ENCODE results near the gene GBP1.
"Not testable (repeated sequence)": the region's sequence is repeated elsewhere in the genome, so short reads cannot be mapped to it uniquely, and the experiment has no call there.

GBP1 gene

GRCh38 chr1:89025928-89026327 lies 39.1 kb downstream of the GBP1 start:
- Histone ChIP-seq H3K36me3 (ENCODE audit: low read depth) (peaks cover 3% of the 10 kb centered on the region; the same call in 1 of the 2 replicates), H3K4me3 (ENCODE audit: severe bottlenecking) (no peak overlapping the region), H3K4me1 (ENCODE audit: insufficient read depth, poor library complexity, severe bottlenecking) (peaks cover 13% of the 10 kb centered on the region), H3K27ac (ENCODE audit: poor library complexity, severe bottlenecking) (no peak overlapping the region), H3K27me3 (ENCODE audit: insufficient read depth, poor library complexity, severe bottlenecking) (no peaks in the 10 kb centered on the region), H3K9me3 (ENCODE audit: severe bottlenecking) (no peaks in the 10 kb centered on the region)
- TF ChIP-seq, protein P1, sequence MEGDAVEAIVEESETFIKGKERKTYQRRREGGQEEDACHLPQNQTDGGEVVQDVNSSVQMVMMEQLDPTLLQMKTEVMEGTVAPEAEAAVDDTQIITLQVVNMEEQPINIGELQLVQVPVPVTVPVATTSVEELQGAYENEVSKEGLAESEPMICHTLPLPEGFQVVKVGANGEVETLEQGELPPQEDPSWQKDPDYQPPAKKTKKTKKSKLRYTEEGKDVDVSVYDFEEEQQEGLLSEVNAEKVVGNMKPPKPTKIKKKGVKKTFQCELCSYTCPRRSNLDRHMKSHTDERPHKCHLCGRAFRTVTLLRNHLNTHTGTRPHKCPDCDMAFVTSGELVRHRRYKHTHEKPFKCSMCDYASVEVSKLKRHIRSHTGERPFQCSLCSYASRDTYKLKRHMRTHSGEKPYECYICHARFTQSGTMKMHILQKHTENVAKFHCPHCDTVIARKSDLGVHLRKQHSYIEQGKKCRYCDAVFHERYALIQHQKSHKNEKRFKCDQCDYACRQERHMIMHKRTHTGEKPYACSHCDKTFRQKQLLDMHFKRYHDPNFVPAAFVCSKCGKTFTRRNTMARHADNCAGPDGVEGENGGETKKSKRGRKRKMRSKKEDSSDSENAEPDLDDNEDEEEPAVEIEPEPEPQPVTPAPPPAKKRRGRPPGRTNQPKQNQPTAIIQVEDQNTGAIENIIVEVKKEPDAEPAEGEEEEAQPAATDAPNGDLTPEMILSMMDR (IDR thresholded peaks at IDR 0.05; ENCODE audit: poor library complexity, severe bottlenecking), result no peak
- ATAC-seq (ENCODE audit: low read depth), result no peak
- DNase-seq (ENCODE audit: low spot score), result no peak

DNA sequence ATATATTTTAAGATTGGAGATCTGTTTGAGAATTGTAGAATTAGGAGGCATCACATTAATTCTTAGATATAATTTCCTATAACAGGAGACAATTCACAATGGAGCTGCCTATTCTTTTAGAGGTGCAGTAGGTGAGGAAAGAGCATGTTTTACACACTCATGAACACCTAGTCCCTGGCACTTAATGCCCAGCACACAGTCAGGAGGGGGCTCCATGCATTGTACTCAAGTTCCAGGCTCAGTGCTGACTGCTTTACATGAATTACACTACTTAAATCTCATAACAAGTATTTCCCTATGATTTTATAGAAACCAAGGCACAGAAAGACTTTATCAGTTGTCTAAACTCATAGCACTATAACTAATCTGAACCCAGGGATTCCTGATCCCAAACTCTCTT lies 42.0 kb downstream of the GBP1 start:
- no peaks in the 10 kb centered on the region for H3K9me3 ChIP-seq (ENCODE audit: severe bottlenecking)
- ATAC-seq (ENCODE audit: low read depth) (peak; percentile 9; the same call in 1 of the 3 replicates), DNase-seq (ENCODE audit: low spot score) (no peak)
- H3K4me1 ChIP-seq (ENCODE audit: insufficient read depth, poor library complexity, severe bottlenecking), result peaks cover 20% of the 10 kb centered on the region
- TF ChIP-seq, protein P1 (IDR thresholded peaks at IDR 0.05; ENCODE audit: poor library complexity, severe bottlenecking), result no peak
- peak overlapping the region; percentile 42 for H3K4me3 ChIP-seq (ENCODE audit: severe bottlenecking)
- peaks cover 27% of the 10 kb centered on the region for H3K36me3 ChIP-seq (ENCODE audit: low read depth)
- H3K27ac ChIP-seq (ENCODE audit: poor library complexity, severe bottlenecking), result peak overlapping the region; percentile 92
- H3K27me3 ChIP-seq (ENCODE audit: insufficient read depth, poor library complexity, severe bottlenecking), result no peaks in the 10 kb centered on the region

GRCh38 chr1:89022167-89022959 lies 42.6 kb downstream of the GBP1 start, which contains the start of gene GBP3:
Gene GBP3, minus strand, starts transcription at chr1:89022866. Its CDS starts 2,145 bp downstream, at chr1:89020721.
- no peaks in the 10 kb centered on the region for H3K9me3 ChIP-seq (ENCODE audit: severe bottlenecking)
- peaks cover 27% of the 10 kb centered on the region for H3K36me3 ChIP-seq (ENCODE audit: low read depth)
- DNase-seq (ENCODE audit: low spot score) (no peak), ATAC-seq (ENCODE audit: low read depth) (peak; percentile 75)
- H3K4me3 ChIP-seq (ENCODE audit: severe bottlenecking), result peak within 1 kb of the TSS; percentile 42
- TF ChIP-seq, protein P1 (IDR thresholded peaks at IDR 0.05; ENCODE audit: poor library complexity, severe bottlenecking), result no peak
- H3K4me1 ChIP-seq (ENCODE audit: insufficient read depth, poor library complexity, severe bottlenecking), result peaks cover 20% of the 10 kb centered on the region
- no peaks in the 10 kb centered on the region for H3K27me3 ChIP-seq (ENCODE audit: insufficient read depth, poor library complexity, severe bottlenecking)
- H3K27ac ChIP-seq (ENCODE audit: poor library complexity, severe bottlenecking), result peak within 1 kb of the TSS; percentile 92

DNA sequence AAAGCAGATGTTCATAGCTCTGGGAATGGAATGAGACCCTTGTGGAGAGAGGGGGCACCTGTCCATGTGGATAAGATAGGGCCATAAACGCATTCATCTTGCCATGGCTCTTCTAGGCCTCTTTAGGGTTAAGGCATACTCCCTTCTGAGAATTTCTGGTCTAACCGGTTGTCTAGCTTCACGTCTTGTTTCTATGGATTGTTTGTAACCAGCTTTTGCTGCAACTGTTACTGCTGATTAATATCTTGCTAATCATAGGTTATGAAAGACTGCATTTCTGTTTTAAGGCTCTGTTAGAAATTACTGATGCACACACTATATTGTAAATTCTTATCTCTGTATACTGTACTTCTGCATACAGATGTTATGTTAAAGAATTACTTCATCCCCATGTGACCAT lies 46.7 kb downstream of the GBP1 start:
- not testable (repeated sequence) for H3K27me3 ChIP-seq (ENCODE audit: insufficient read depth, poor library complexity, severe bottlenecking); H3K4me3 ChIP-seq (ENCODE audit: severe bottlenecking); ATAC-seq (ENCODE audit: low read depth); H3K9me3 ChIP-seq (ENCODE audit: severe bottlenecking); DNase-seq (ENCODE audit: low spot score); H3K27ac ChIP-seq (ENCODE audit: poor library complexity, severe bottlenecking)
- peaks cover 18% of the 10 kb centered on the region for H3K4me1 ChIP-seq (ENCODE audit: insufficient read depth, poor library complexity, severe bottlenecking)
- H3K36me3 ChIP-seq (ENCODE audit: low read depth), result peaks cover 58% of the 10 kb centered on the region

DNA sequence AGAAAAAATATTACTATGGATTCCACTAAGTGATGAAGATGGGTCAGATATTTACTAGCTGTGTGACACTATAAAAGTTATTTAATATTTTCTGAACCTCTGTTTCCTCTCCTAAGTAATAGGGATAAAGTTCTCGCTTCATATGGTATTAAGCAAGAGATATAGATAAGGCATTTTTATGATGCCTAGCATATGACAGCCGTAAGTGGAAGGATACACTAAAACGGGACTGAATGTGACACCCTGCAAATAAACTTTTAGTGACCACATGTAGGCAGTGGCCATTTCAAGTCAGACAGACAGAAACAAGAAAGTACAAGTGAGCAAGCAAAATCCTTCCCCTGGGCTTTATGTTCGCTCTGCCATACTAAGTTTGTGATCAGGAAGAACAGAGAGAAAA lies 56.5 kb downstream of the GBP1 start:
- Histone ChIP-seq H3K27ac (ENCODE audit: poor library complexity, severe bottlenecking) (no peak overlapping the region), H3K9me3 (ENCODE audit: severe bottlenecking) (no peaks in the 10 kb centered on the region), H3K4me3 (ENCODE audit: severe bottlenecking) (no peak overlapping the region), H3K4me1 (ENCODE audit: insufficient read depth, poor library complexity, severe bottlenecking) (no peaks in the 10 kb centered on the region), H3K36me3 (ENCODE audit: low read depth) (peaks cover 47% of the 10 kb centered on the region), H3K27me3 (ENCODE audit: insufficient read depth, poor library complexity, severe bottlenecking) (no peaks in the 10 kb centered on the region)
- ATAC-seq (ENCODE audit: low read depth) (no peak), DNase-seq (ENCODE audit: low spot score) (no peak)
- TF ChIP-seq, protein P1 (IDR thresholded peaks at IDR 0.05; ENCODE audit: poor library complexity, severe bottlenecking), result no peak

All from RWPE2 (cell line).